OCI-LY1 (cell line): ENCODE results near the gene FTSJ3.

Experiments used
- EZH2 ChIP-seq: fragments of 200-600 bp; sonication (generic), shearing (Covaris generic); IDR thresholded peaks from 2 replicates; pipeline ENCODE4 v1.8.0; 2017; ENCODE audit warnings: borderline replicate concordance, mixed run types, mild to moderate bottlenecking, antibody characterized with exemption, low read length, moderate library complexity, mixed read lengths
- TF ChIP-seq, protein P1 (sequence below): fragments of 200-600 bp; sonication (generic), shearing (Covaris generic); IDR thresholded peaks from 2 replicates; pipeline ENCODE4 v1.5.1; 2017; ENCODE audit warnings: mild to moderate bottlenecking, antibody characterized with exemption, low read length, moderate library complexity, mixed read lengths

DNA sequence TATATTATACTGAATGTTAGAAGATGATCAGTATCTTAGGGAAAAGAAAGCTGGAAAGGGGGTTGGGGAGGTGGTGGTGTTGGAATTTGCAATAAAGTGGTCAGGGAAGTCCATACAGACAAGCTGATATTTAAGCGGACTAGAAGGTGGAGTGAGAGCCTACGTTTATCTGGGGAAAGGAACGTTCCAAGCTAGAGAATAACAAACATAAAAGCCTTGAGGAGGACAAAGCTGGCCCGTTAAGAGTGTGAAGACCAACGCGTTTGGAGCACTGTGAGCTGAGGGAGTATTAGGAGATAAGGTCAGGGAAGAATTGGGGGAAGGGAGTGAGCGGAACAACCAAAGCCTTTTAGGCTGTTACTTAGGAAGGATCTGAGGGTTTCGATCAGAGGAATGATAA is 52.0 kb downstream of the FTSJ3 start:
- TF ChIP-seq, protein P1, sequence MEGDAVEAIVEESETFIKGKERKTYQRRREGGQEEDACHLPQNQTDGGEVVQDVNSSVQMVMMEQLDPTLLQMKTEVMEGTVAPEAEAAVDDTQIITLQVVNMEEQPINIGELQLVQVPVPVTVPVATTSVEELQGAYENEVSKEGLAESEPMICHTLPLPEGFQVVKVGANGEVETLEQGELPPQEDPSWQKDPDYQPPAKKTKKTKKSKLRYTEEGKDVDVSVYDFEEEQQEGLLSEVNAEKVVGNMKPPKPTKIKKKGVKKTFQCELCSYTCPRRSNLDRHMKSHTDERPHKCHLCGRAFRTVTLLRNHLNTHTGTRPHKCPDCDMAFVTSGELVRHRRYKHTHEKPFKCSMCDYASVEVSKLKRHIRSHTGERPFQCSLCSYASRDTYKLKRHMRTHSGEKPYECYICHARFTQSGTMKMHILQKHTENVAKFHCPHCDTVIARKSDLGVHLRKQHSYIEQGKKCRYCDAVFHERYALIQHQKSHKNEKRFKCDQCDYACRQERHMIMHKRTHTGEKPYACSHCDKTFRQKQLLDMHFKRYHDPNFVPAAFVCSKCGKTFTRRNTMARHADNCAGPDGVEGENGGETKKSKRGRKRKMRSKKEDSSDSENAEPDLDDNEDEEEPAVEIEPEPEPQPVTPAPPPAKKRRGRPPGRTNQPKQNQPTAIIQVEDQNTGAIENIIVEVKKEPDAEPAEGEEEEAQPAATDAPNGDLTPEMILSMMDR, result no peak
- no peak for TF ChIP-seq EZH2
